HEK293 (cell line): ENCODE measurements around the gene OR10K2.
"Not testable (repeated sequence)": the region's sequence is repeated elsewhere in the genome, so short reads cannot be mapped to it uniquely, and the experiment has no call there.

Source experiments
- CTCF ChIA-PET: fragments of 350-600 bp; formaldehyde crosslinking; extraction: SDS; loops from one replicate; lab custom pipeline; 2021; ENCODE audit warnings: antibody characterized with exemption; lab: Yijun Ruan, JAX
- POLR2A ChIA-PET: fragments of 300-600 bp; formaldehyde crosslinking; extraction: SDS; loops from one replicate; lab custom pipeline; 2020; ENCODE audit warnings: antibody characterized with exemption, inconsistent platforms; lab: Yijun Ruan, JAX
- H3K27ac ChIP-seq: fragments of 200-500 bp; sonication (Bioruptor generic); 2 replicates; pipeline ENCODE4 v1.5.1; 2014; ENCODE audit warnings: low read depth, low read length, control low read depth, inconsistent platforms; ENCODE audit errors: extremely low read depth
- H3K36me3 ChIP-seq, 2 experiments: fragments of 200-500 bp in 1 of 2; sonication (Bioruptor generic) in 1 of 2; 1 replicate in 1 of 2; 2 replicates in 1 of 2; pipeline ENCODE4 v1.5.1; 2014 to 2017; ENCODE audit warnings: inconsistent platforms in 2 of 2, low read length in 2 of 2; ENCODE audit not compliant: control insufficient read depth in 2 of 2, insufficient read depth in 1 of 2
- H3K4me1 ChIP-seq: fragments of 200-500 bp; sonication (Bioruptor generic); 2 replicates; pipeline ENCODE4 v1.5.1; 2014; ENCODE audit warnings: mild to moderate bottlenecking, low read length, inconsistent platforms; ENCODE audit not compliant: control insufficient read depth, insufficient read depth
- H3K4me3 ChIP-seq: 2 replicates; pipeline ENCODE4 v1.5.1; 2011; ENCODE audit warnings: low read depth, mild to moderate bottlenecking, control low read depth, low read length, moderate library complexity
- H3K9me3 ChIP-seq: fragments of 200-500 bp; sonication (Bioruptor generic); 2 replicates; pipeline ENCODE4 v1.5.1; 2014; ENCODE audit warnings: low read depth, low read length, inconsistent platforms; ENCODE audit not compliant: control insufficient read depth, insufficient read depth
- BCL11A ChIP-seq: fragments of 450-650 bp; formaldehyde crosslinking; IDR thresholded peaks from 2 replicates; pipeline ENCODE4 v1.5.1; 2016; ENCODE audit warnings: low read depth, missing biosample characterization, missing genetic modification characterization
- BCL11B ChIP-seq: fragments of 450-650 bp; formaldehyde crosslinking; IDR thresholded peaks from 2 replicates; pipeline ENCODE4 v1.5.1; 2016; ENCODE audit warnings: low read depth, missing biosample characterization, missing genetic modification characterization
- HIC1 ChIP-seq: fragments of 450-650 bp; formaldehyde crosslinking; IDR thresholded peaks from 2 replicates; pipeline ENCODE4 v1.5.1; 2016; ENCODE audit warnings: missing biosample characterization, missing genetic modification characterization
- MYNN ChIP-seq: fragments of 450-650 bp; formaldehyde crosslinking; IDR thresholded peaks from 2 replicates; pipeline ENCODE4 v1.5.1; 2016; ENCODE audit warnings: missing biosample characterization, missing genetic modification characterization, borderline replicate concordance
- MZF1 ChIP-seq: fragments of 450-650 bp; formaldehyde crosslinking; IDR thresholded peaks from 2 replicates; pipeline ENCODE4 v1.5.1; 2017; ENCODE audit warnings: missing biosample characterization, missing genetic modification characterization, borderline replicate concordance
- OVOL3 ChIP-seq: fragments of 450-650 bp; formaldehyde crosslinking; IDR thresholded peaks from 2 replicates; pipeline ENCODE4 v1.5.1; 2016; ENCODE audit warnings: missing biosample characterization, missing genetic modification characterization
- SETDB1 ChIP-seq: IDR thresholded peaks from one replicate; pipeline ENCODE4 v1.6.1; 2017; ENCODE audit warnings: mild to moderate bottlenecking, low read length, moderate library complexity, mixed read lengths; ENCODE audit not compliant: insufficient read length
- ZNF121 ChIP-seq: fragments of 450-650 bp; formaldehyde crosslinking; IDR thresholded peaks from 2 replicates; pipeline ENCODE4 v1.5.1; 2016; ENCODE audit warnings: missing biosample characterization, missing genetic modification characterization
- ZNF169 ChIP-seq: fragments of 450-650 bp; formaldehyde crosslinking; IDR thresholded peaks from 2 replicates; pipeline ENCODE4 v1.5.1; 2016; ENCODE audit warnings: missing biosample characterization, missing genetic modification characterization
- ZNF202 ChIP-seq: fragments of 450-650 bp; formaldehyde crosslinking; IDR thresholded peaks from 2 replicates; pipeline ENCODE4 v1.5.1; 2016; ENCODE audit warnings: missing biosample characterization, missing genetic modification characterization, borderline replicate concordance
- ZNF23 ChIP-seq: fragments of 450-650 bp; formaldehyde crosslinking; IDR thresholded peaks from 2 replicates; pipeline ENCODE4 v1.5.1; 2016; ENCODE audit warnings: missing biosample characterization, missing genetic modification characterization, borderline replicate concordance
- ZNF248 ChIP-seq: fragments of 450-650 bp; formaldehyde crosslinking; IDR thresholded peaks from 2 replicates; pipeline ENCODE4 v1.5.1; 2017; ENCODE audit warnings: missing biosample characterization, missing genetic modification characterization
- ZNF324 ChIP-seq: fragments of 450-650 bp; formaldehyde crosslinking; IDR thresholded peaks from 2 replicates; pipeline ENCODE4 v1.5.1; 2016; ENCODE audit warnings: missing biosample characterization, missing genetic modification characterization
- ZNF37A ChIP-seq: fragments of 450-650 bp; IDR thresholded peaks from 2 replicates; pipeline ENCODE4 v1.5.1; 2018; ENCODE audit warnings: missing biosample characterization, missing genetic modification characterization
- ZNF398 ChIP-seq: fragments of 450-650 bp; formaldehyde crosslinking; IDR thresholded peaks from 2 replicates; pipeline ENCODE4 v1.5.1; 2017; ENCODE audit warnings: missing biosample characterization, missing genetic modification characterization
- ZNF423 ChIP-seq: fragments of 450-650 bp; formaldehyde crosslinking; IDR thresholded peaks from 2 replicates; pipeline ENCODE4 v1.5.1; 2016; ENCODE audit warnings: missing biosample characterization, missing genetic modification characterization
- ZNF473 ChIP-seq: fragments of 450-650 bp; formaldehyde crosslinking; IDR thresholded peaks from 2 replicates; pipeline ENCODE4 v1.5.1; 2017; ENCODE audit warnings: missing biosample characterization, missing genetic modification characterization
- ZNF623 ChIP-seq: fragments of 450-650 bp; formaldehyde crosslinking; IDR thresholded peaks from 2 replicates; pipeline ENCODE4 v1.5.1; 2016; ENCODE audit warnings: missing biosample characterization, missing genetic modification characterization
- ZNF658 ChIP-seq: fragments of 450-650 bp; formaldehyde crosslinking; IDR thresholded peaks from 2 replicates; pipeline ENCODE4; 2016; ENCODE audit warnings: missing biosample characterization, missing genetic modification characterization
- ZNF677 ChIP-seq: fragments of 450-650 bp; IDR thresholded peaks from 2 replicates; pipeline ENCODE4 v1.5.0; 2018; ENCODE audit warnings: missing biosample characterization, mild to moderate bottlenecking, missing genetic modification characterization, moderate library complexity
- ZNF791 ChIP-seq: fragments of 450-650 bp; formaldehyde crosslinking; IDR thresholded peaks from 2 replicates; pipeline ENCODE4 v1.5.1; 2016; ENCODE audit warnings: missing biosample characterization, missing genetic modification characterization

Gene OR10K2

GRCh38 chr1:158391099-158391498 is 34.9 kb downstream of the OR10K2 start:
- H3K36me3 ChIP-seq = no peaks in the 10 kb centered on the region
- H3K4me1 ChIP-seq = no peaks in the 10 kb centered on the region
- POLR2A ChIA-PET = no interaction called here
- CTCF ChIA-PET = no interaction called here
- no peaks in the 10 kb centered on the region for H3K9me3 ChIP-seq
- H3K27ac ChIP-seq = no peak overlapping the region
- H3K4me3 ChIP-seq = no peak overlapping the region
- TF ChIP-seq ZNF658 (tag by site-specific recombination) (no peak), BCL11A (no peak), OVOL3 (tag by site-specific recombination) (no peak)

GRCh38 chr1:158390331-158390730 is 35.7 kb downstream of the OR10K2 start:
- TF ChIP-seq ZNF169 (tag by site-specific recombination) = no peak
- no peak for TF ChIP-seq ZNF398 (tag by site-specific recombination)
- no peak for TF ChIP-seq SETDB1
- TF ChIP-seq, all 188 proteins: peak for 0
- Histone ChIP-seq H3K4me3 (no peak overlapping the region), H3K9me3 (no peaks in the 10 kb centered on the region), H3K27ac (no peak overlapping the region), H3K4me1 (no peaks in the 10 kb centered on the region), H3K36me3 (no peaks in the 10 kb centered on the region)
- CTCF ChIA-PET = interaction anchor here (0.6 kb wide), 2 partner anchors 143 to 317 kb away, joined by 3 read pairs; no protein-coding TSS in a partner anchor
- POLR2A ChIA-PET = no interaction called here

- Histone ChIP-seq H3K27ac (no peak overlapping the region), H3K36me3 (no peaks in the 10 kb centered on the region), H3K4me3 (no peak overlapping the region), H3K9me3 (no peaks in the 10 kb centered on the region), H3K4me1 (no peaks in the 10 kb centered on the region)
- no peak for TF ChIP-seq ZNF121 (tag by site-specific recombination)
- no peak for TF ChIP-seq ZNF37A (tag by site-specific recombination)
- ChIA-PET POLR2A (no interaction called here), CTCF (no interaction called here)
Measured at GRCh38 chr1:158374860-158375259, 51.2 kb downstream of the OR10K2 start.

- H3K4me3 ChIP-seq, H3K27ac ChIP-seq, H3K36me3 ChIP-seq, H3K9me3 ChIP-seq, H3K4me1 ChIP-seq, CTCF ChIA-PET, POLR2A ChIA-PET: not testable (repeated sequence)
Measured at GRCh38 chr1:158374101-158374500, 51.9 kb downstream of the OR10K2 start.

GRCh38 chr1:158371188-158371953 is 54.7 kb downstream of the OR10K2 start:
- Histone ChIP-seq H3K36me3 (no peaks in the 10 kb centered on the region), H3K9me3 (no peaks in the 10 kb centered on the region), H3K27ac (no peak overlapping the region), H3K4me3 (no peak overlapping the region), H3K4me1 (no peaks in the 10 kb centered on the region)
- TF ChIP-seq ZNF23 = no peak
- no peak for TF ChIP-seq ZNF423 (tag by site-specific recombination)
- TF ChIP-seq HIC1 (tag by site-specific recombination) = no peak
- TF ChIP-seq MZF1 (tag by site-specific recombination) = no peak
- TF ChIP-seq ZNF473 = no peak
- no peak for TF ChIP-seq ZNF248 (tag by site-specific recombination)
- TF ChIP-seq ZNF623 (tag by site-specific recombination) = no peak
- TF ChIP-seq ZNF202 (tag by site-specific recombination) = no peak
- no peak for TF ChIP-seq MYNN (tag by site-specific recombination)
- no peak for TF ChIP-seq BCL11B (tag by site-specific recombination)
- no peak for TF ChIP-seq ZNF677 (tag by site-specific recombination)
- no peak for TF ChIP-seq ZNF37A (tag by site-specific recombination)
- TF ChIP-seq ZNF324 (tag by site-specific recombination) = no peak
- no peak for TF ChIP-seq ZNF791 (tag by site-specific recombination)
- POLR2A ChIA-PET = no interaction called here
- CTCF ChIA-PET = no interaction called here
